ENCODE data around the gene STX5. TPM values are rescaled to one million over a fixed set of nuclear protein-coding genes. Genes with fewer than 3 reads are reported as not detected.

Gene STX5
- total and polyA plus RNA-seq, 9 of the 15 experiments (the other 6 are each of a cell fraction or from before 2014, with no cell fraction given) = 2.8 to 28.6 (median 23.7) TPM

- no peak for TF ChIP-seq MLLT1 (IDR thresholded peaks at IDR 0.05)
- no peak for TF ChIP-seq ZNF318 (IDR thresholded peaks at IDR 0.05; ENCODE audit: borderline replicate concordance in 1 of 2, low read depth in 1 of 2)
- TF ChIP-seq TEAD2 (tag; IDR thresholded peaks at IDR 0.05) = peak; percentile 60; the same call in 1 of the 2 replicates
- TF ChIP-seq HNRNPLL (IDR thresholded peaks at IDR 0.05; ENCODE audit: low read depth, low read length, poor library complexity, severe bottlenecking) = no peak
- TF ChIP-seq ZBTB5 (IDR thresholded peaks at IDR 0.05) = no peak
- TF ChIP-seq MIER1 (IDR thresholded peaks at IDR 0.05; ENCODE audit: low read depth) = no peak
- TF ChIP-seq MCM2 (IDR thresholded peaks at IDR 0.05; ENCODE audit: low read depth) = no peak
- peak in 1 of 2 experiments; percentile 77; a peak in 2 of 4 replicates for TF ChIP-seq TEAD1 (CRISPR knock-in tag; IDR thresholded peaks at IDR 0.05)
- TF ChIP-seq THRB (CRISPR knock-in tag; conservative IDR thresholded peaks at IDR 0.05) = no peak
- no peak for TF ChIP-seq POLR2AphosphoS5 (IDR thresholded peaks at IDR 0.05; ENCODE audit: control insufficient read depth, insufficient read depth, low read depth, low read length)
- TF ChIP-seq NCOA1 (IDR thresholded peaks at IDR 0.05; ENCODE audit: low read depth) = no peak
- no peak for TF ChIP-seq GTF2F1 (IDR thresholded peaks at IDR 0.05; ENCODE audit: low read depth, low read length)
- TF ChIP-seq NFE2L1 (tag; IDR thresholded peaks at IDR 0.05; ENCODE audit: borderline replicate concordance, low read depth) = no peak; the same call in 1 of the 2 replicates
- no peak for TF ChIP-seq SNIP1 (IDR thresholded peaks at IDR 0.05; ENCODE audit: low read depth)
Measured at GRCh38 chr11:62860835-62861563, 29.1 kb upstream of the STX5 start (continued).

Measured in K562 (cell line).